ENCODE data around the gene SLC12A2. TPM values are rescaled to one million over a fixed set of nuclear protein-coding genes. Genes with fewer than 3 reads are reported as not detected.

The SLC12A2 gene
- polyA plus RNA-seq, 12 donors, result 15.0 to 27.2 (median 22.9) TPM; not detected in 1

GRCh38 chr5:128092144-128092543, 8.6 kb downstream of the SLC12A2 start:
- DNase-seq, result no peak

- DNase-seq, result no peak
Observed at GRCh38 chr5:128093368-128093767, 9.8 kb downstream of the SLC12A2 start.

- no peak for DNase-seq
Observed at GRCh38 chr5:128097224-128097623, 13.7 kb downstream of the SLC12A2 start.

DNA sequence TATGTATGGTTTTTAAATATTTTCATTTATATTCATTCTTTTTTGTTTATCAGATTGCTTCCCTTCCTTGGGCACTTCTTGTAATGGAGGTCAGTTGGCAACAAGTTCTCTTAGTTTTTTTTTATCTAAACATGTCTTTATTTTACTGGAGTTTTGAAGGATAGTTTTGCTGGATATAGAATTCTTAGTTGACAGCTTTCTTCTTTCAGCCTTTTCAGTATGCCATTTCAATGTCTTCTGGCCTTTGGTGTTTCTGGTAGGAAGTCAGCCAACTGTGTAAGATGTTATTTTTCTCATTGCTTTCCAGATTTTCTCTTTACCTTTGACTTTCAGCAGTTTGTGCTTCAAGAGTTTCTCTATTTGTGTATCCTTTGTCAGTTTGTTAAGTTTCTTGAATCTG, 14.2 kb downstream of the SLC12A2 start:
- DNase-seq, result no peak

DNA sequence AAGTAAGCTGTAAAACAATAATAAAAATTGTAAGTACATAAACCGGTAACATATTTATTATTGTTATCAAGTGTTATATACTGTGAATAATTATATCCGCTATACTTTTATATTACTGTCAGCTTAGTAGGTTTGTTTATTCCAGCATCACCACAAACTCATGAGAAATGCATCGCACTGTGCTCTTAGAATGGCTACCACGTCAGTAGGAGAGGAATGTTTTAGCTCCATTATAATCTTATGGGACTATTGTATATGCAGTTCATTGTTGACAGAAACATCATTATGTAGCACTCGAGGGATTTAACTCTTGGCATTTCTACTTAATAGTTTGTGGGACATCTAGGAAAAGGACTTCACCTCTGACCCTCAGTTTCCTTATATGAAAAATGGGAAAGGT, 16.4 kb downstream of the SLC12A2 start:
- DNase-seq, result no peak

DNA sequence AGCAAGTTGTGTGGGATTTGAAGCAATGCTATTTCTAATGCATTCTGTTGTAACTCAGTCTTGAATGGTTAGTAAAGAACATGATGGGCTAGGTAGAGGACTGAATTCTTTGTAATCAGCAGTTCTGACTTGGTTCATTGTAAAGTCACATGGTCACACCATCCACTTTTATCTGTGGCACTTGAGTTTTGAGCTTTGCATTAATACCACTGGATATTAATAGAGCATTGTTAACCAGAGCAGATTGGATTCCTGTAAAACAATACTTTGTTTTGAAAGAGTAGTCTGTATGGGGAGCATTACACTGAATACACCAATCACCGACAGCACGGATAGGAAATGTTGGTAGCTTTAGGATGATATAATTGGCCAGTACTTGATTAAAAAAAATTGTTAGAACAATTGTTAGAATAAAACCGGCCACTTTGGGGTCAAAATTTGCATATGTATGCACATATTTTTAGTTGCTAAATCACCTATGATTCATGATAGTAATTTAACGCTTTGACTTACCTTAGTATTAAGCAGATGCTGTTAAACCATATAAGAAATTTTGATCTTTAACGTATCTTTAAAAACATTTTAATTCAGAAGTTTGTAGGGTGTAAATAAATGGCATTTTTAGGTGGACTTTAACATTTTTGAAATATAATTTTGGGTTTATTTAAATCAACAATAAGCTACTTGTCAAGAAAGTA, 17.4 kb downstream of the SLC12A2 start:
- DNase-seq, result no peak

DNA sequence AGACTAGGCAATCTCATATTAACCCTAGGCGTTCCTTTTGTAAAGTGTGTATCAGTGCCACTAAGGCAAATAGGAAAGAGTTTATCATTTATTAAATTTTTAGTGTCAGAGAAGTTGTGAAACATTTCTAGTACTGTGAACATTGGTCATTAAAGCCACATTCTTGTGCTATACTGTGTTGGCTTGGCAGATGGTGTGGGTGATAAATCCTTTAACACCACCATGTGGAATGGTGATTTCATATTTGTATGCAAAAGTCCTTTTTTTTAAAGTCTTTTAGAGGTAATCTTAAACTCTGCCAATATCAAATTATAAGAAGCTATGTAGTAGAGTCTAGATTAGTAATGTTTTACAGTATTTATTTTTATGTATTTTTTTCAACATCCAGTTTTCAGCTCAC, 18.1 kb downstream of the SLC12A2 start:
- DNase-seq, result no peak

DNA sequence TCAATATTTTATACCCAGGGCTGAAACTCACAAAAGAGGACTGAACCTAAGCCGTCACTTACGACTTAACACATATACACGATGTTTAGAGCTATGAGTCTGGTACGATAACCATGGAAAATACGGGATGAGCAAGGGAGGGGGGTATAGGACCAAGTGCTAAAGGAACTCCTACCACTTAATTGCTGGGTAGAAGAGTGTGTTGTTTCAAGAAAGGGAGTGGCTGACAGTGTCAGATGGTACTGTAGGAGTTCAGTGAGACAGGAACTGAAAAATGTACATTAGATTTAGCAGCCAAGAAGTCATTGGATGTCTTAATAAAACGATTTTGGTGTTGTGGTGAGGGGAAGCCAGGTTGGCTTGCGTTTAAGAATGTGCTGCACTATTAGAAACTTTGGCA, 21.6 kb downstream of the SLC12A2 start:
- DNase-seq, result no peak

DNA sequence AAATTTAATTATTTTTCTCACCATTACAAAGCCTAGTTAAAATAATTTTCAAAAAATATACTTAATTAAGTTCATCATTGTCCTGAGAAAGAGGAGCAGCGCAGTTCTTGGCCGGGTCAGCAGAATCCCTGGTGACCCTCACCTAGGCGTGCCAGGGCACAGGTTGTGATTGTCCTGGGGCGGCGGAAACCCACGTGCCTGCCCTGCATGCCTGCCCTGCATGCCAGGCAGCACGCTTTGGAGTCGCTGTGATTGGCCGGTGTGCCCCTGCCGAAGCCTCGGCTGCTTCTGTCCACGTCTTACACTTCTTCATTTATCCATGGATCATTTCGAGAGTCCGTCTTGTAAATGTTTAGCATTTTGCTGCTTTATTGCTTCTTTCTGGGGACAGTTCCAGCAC, 25.6 kb downstream of the SLC12A2 start:
- no peak for DNase-seq

DNA sequence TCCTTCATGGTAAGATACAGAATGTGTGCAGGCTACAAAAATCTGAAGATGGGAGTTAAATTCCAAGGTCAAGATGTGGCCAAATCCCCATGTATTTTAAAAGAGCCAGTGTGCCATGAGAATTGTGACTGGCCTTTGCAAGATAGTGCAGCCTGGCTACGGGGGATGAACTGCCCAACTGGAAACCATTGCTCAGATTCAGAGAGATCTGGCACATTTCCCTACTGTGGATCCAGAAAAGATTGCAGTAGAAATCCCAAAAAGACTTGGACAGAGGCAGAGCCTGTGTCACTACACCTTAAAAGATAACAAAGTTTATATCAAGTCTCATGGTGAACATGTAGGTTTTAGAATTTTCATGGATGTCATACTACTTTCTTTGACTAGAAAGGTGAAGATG, 26.2 kb downstream of the SLC12A2 start:
- DNase-seq, result no peak

GRCh38 chr5:128111818-128112448, 28.4 kb downstream of the SLC12A2 start:
- DNase-seq, result no peak

GRCh38 chr5:128116445-128116844, 32.9 kb downstream of the SLC12A2 start:
- DNase-seq, result no peak

GRCh38 chr5:128118214-128118613, 34.6 kb downstream of the SLC12A2 start:
- no peak for DNase-seq

GRCh38 chr5:128121651-128122050, 38.1 kb downstream of the SLC12A2 start:
- no peak for DNase-seq

- DNase-seq, result no peak
Observed at GRCh38 chr5:128123936-128124335, 40.4 kb downstream of the SLC12A2 start.

- no peak for DNase-seq
Observed at GRCh38 chr5:128126241-128126640, 42.7 kb downstream of the SLC12A2 start.

- DNase-seq, result no peak
Observed at GRCh38 chr5:128132499-128132898, 48.9 kb downstream of the SLC12A2 start.

DNA sequence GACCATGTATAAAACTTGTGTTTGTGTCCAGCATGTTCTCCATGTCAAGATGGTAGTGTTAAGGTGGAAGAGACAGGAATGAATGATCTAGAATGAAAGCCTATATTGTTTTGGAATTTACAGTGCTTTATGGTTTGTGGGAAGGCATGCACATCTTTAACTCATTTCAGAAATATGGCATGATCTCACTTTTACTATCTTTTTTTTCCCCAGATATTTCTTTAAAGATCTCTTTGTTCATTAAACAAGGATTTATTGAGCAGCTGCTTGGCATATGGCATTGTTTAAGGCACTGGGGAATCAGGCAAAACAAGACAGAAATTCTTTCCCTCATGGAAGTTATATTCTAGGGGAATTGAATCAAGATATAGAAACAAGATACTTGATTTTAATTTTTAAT, 51.7 kb downstream of the SLC12A2 start:
- DNase-seq, result no peak

GRCh38 chr5:128143911-128144310, 60.3 kb downstream of the SLC12A2 start:
- DNase-seq, result no peak

DNA sequence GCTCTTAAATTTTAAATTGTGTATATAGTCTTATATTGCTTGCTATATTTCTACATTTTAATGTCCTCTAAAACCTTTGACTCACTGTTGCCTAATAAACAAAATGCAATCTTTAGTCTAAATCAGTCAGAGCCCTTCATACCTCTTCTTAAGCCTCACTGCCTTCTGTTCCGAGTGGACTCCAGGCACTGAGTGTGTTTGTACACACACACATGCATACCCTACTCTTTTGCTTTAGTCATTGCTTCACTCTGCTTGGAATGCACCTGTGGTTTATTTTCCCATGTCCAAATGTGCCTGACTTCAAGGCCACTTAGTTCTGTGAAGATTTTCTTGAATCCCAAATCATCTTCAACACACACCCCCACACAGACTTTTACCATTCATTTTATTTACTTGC, 60.9 kb downstream of the SLC12A2 start:
- no peak for DNase-seq

DNA sequence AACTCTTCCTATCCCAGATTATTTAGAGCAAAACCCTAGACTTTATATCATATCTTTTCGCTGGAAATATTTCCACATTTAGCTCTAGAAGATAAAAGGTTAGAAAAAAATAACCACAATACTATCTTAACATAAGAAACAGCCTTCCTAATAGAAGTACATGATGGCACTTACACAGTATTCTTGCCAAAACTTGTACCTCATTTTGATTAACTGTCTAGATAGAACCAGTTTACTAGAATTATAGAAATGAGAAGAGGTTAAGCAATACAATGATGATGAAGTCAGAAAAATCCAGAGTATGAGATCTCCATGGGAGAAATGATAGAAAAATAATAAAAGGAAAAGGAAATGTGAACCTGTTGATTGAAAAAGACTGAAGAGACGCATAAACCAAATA, 63.1 kb downstream of the SLC12A2 start:
- no peak for DNase-seq

DNA sequence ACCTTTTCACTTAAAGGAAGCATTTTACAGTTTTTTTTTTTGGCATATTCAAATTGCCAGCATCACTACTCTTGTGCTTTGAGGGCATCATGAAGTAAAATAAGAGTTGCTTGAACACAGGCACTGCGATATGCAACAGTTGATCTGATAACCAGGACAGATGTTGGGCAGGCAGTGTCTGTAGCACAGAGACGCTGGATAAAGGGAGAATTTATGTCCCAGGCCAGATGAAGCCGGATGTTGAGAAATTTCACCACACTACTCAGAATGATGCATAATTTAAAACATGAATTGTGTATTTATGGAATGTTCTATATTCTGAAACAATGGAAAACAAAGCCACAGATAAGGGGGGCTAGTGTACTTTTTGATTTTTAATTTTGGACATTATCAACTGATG, 71.4 kb downstream of the SLC12A2 start:
- DNase-seq, result peak; percentile 1

DNA sequence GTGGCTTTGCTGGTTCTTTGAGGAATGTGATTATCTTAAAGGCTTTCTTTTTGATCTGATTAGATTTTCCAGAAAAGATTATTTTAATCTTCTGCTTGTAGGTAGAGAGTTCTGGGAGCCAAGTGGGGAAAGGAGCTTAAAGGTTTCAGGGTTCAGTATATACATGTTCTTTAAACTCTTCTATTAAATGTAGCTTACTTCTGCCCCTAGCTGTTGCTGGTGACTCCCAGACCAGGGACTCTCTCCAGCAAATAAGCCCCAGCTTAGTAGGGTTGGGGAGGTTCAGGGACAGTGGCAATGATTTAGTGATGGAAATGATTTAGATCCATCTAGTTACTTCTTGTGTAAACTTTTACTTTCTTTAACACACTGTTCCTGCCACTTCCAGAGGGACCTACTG, 72.2 kb downstream of the SLC12A2 start:
- no peak for DNase-seq

- no peak for DNase-seq
Observed at GRCh38 chr5:128156521-128156920, 73.0 kb downstream of the SLC12A2 start.

All from muscle of arm (tissue), 12 donors.